ENCODE measurements around the gene CDK5R1. TPM values are rescaled to one million over a fixed set of nuclear protein-coding genes. Genes with fewer than 3 reads are reported as not detected.
A peak's percentile ranks its signal among the peaks of the same experiment; 100 is the strongest.

CDK5R1 gene
- total RNA-seq, 1 donor from 2014 or later: 2.2 TPM

DNA sequence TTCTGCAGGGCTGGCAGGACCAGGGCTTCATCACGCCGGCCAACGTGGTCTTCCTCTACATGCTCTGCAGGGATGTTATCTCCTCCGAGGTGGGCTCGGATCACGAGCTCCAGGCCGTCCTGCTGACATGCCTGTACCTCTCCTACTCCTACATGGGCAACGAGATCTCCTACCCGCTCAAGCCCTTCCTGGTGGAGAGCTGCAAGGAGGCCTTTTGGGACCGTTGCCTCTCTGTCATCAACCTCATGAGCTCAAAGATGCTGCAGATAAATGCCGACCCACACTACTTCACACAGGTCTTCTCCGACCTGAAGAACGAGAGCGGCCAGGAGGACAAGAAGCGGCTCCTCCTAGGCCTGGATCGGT lies 1.4 kb downstream of the CDK5R1 start:
- Mint-ChIP-seq H3K27me3 (ENCODE audit: unreplicated experiment) (peaks cover 10% of the 10 kb centered on the region), H3K36me3 (ENCODE audit: low read depth, unreplicated experiment) (peaks cover 14% of the 10 kb centered on the region), H3K9me3 (ENCODE audit: unreplicated experiment) (no peaks in the 10 kb centered on the region), H3K4me1 (ENCODE audit: unreplicated experiment) (peaks cover 23% of the 10 kb centered on the region), H3K4me3 (ENCODE audit: unreplicated experiment) (peak overlapping the region; percentile 90), H3K27ac (ENCODE audit: unreplicated experiment) (no peak overlapping the region)
- no peak for DNase-seq (ENCODE audit: low spot score)
- TF ChIP-seq CTCF (IDR thresholded peaks at IDR 0.05; ENCODE audit: unreplicated experiment): no peak

- peaks cover 14% of the 10 kb centered on the region for H3K36me3 Mint-ChIP-seq (ENCODE audit: low read depth, unreplicated experiment)
- no peak overlapping the region for H3K4me3 Mint-ChIP-seq (ENCODE audit: unreplicated experiment)
- no peak overlapping the region for H3K27ac Mint-ChIP-seq (ENCODE audit: unreplicated experiment)
- no peaks in the 10 kb centered on the region for H3K9me3 Mint-ChIP-seq (ENCODE audit: unreplicated experiment)
- peaks cover 10% of the 10 kb centered on the region for H3K27me3 Mint-ChIP-seq (ENCODE audit: unreplicated experiment)
- DNase-seq (ENCODE audit: low spot score): no peak
- H3K4me1 Mint-ChIP-seq (ENCODE audit: unreplicated experiment): peaks cover 23% of the 10 kb centered on the region
- TF ChIP-seq CTCF (IDR thresholded peaks at IDR 0.05; ENCODE audit: unreplicated experiment): no peak
These were observed 1.9 kb downstream of the CDK5R1 start for GRCh38 chr17:32488604-32489180.

DNA sequence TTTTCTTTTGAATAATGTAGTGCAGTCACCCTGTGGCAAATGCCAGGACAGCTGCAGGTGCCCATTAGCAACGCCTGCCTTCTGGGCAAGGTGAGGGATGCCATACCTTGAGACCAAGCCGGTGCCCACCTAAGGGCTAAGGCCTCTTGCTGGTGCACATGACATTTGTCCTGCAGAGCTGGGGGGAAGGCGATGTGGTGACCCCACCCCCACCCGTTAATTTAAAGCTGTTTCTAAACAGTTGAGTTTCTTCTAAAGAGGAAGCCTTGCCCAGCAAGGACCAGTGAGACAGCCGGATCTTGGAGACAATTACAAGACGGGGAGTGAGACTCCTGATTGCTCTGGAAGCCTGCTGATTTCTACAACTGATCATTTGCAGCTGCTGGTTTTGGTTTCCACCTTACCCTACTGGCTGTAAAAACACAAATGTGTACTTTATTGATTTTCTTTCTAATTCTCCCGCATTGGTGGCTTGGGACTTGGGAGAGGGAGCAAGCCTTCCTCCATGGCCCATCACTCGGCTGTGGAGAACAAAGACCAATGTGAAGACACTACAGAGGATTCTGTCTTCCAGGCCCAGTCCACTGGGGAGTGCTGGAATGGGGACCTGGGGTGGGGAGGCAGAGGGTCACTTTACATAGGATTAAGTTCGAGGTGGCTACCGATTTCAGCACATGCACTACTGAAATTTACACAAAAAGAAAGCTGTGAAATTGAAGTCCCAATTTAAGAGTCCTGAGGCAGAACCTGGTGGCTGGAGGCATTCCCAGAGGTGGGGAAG lies 2.7 kb downstream of the CDK5R1 start:
- H3K27ac Mint-ChIP-seq (ENCODE audit: unreplicated experiment): no peak overlapping the region
- no peaks in the 10 kb centered on the region for H3K9me3 Mint-ChIP-seq (ENCODE audit: unreplicated experiment)
- no peak for TF ChIP-seq CTCF (IDR thresholded peaks at IDR 0.05; ENCODE audit: unreplicated experiment)
- DNase-seq (ENCODE audit: low spot score): no peak
- H3K27me3 Mint-ChIP-seq (ENCODE audit: unreplicated experiment): peaks cover 10% of the 10 kb centered on the region
- peaks cover 14% of the 10 kb centered on the region for H3K36me3 Mint-ChIP-seq (ENCODE audit: low read depth, unreplicated experiment)
- H3K4me3 Mint-ChIP-seq (ENCODE audit: unreplicated experiment): no peak overlapping the region
- H3K4me1 Mint-ChIP-seq (ENCODE audit: unreplicated experiment): peaks cover 23% of the 10 kb centered on the region

DNA sequence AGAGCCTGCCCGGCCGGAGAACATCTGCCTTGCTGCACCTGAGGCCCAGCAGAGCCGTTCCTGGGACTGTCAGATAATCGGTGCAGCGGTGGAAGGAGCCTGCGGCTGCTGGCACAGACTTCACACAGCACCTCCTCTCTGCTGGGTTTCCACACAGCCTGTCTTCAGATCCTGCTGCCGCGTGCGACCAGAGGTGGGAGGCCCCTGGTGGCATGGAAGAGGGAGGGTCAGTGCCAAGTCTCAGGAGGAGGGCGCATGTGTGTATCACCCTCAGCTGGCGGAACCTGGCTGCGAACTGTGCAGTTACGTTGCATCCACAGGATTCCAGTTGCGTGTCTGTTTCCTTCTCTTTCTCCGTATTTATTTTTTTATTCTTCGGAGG lies 3.3 kb downstream of the CDK5R1 start:
- DNase-seq (ENCODE audit: low spot score): no peak

More for the DNA sequence above, 3.3 kb downstream of the CDK5R1 start:
- Mint-ChIP-seq H3K36me3 (ENCODE audit: low read depth, unreplicated experiment) (peaks cover 14% of the 10 kb centered on the region), H3K4me3 (ENCODE audit: unreplicated experiment) (no peak overlapping the region), H3K9me3 (ENCODE audit: unreplicated experiment) (no peaks in the 10 kb centered on the region), H3K27me3 (ENCODE audit: unreplicated experiment) (peaks cover 10% of the 10 kb centered on the region), H3K4me1 (ENCODE audit: unreplicated experiment) (peaks cover 23% of the 10 kb centered on the region), H3K27ac (ENCODE audit: unreplicated experiment) (no peak overlapping the region)
- TF ChIP-seq CTCF (IDR thresholded peaks at IDR 0.05; ENCODE audit: unreplicated experiment): no peak

All from endothelial cell (in vitro differentiated cells).